Hematopoietic multipotent progenitor cell treated with erythropoietin and hydrocortisone succinate and interleukin-3 and kit ligand, for 6 days (in vitro differentiated cells): ENCODE measurements around the gene ZGPAT.

Source experiments
- DNase-seq: peaks from one replicate; pipeline ENCODE4 v3.0.0-alpha.2; 2015

Gene ZGPAT

GRCh38 chr20:63735859-63736718, 28.2 kb downstream of the ZGPAT start, which contains the start of gene LIME1:
Gene LIME1, plus strand, starts transcription at chr20:63736664. Its CDS starts 886 bp downstream, at chr20:63737550.
- peak; percentile 82 for DNase-seq

- DNase-seq, result peak; percentile 45
These were observed 29.3 kb downstream of the ZGPAT start for GRCh38 chr20:63736893-63737694.

GRCh38 chr20:63737695-63737944, 29.8 kb downstream of the ZGPAT start:
- DNase-seq, result no peak

- DNase-seq, result peak; percentile 47
These were observed 30.3 kb downstream of the ZGPAT start for GRCh38 chr20:63737945-63738686.

- DNase-seq, result peak; percentile 59
These were observed 30.9 kb downstream of the ZGPAT start for GRCh38 chr20:63738687-63739129.

GRCh38 chr20:63739130-63740069, 31.6 kb downstream of the ZGPAT start, which contains the start of gene SLC2A4RG:
Gene SLC2A4RG, plus strand, starts transcription at chr20:63739776. Its CDS starts 137 bp downstream, at chr20:63739913.
- peak; percentile 87 for DNase-seq

- no peak for DNase-seq
These were observed 32.3 kb downstream of the ZGPAT start for GRCh38 chr20:63740070-63740626.

- peak; percentile 85 for DNase-seq
These were observed 33.0 kb downstream of the ZGPAT start for GRCh38 chr20:63740627-63741353.

GRCh38 chr20:63741354-63741675, 33.5 kb downstream of the ZGPAT start:
- no peak for DNase-seq

GRCh38 chr20:63741676-63742380, 34.0 kb downstream of the ZGPAT start:
- DNase-seq, result no peak

- DNase-seq, result no peak
These were observed 34.7 kb downstream of the ZGPAT start for GRCh38 chr20:63742381-63743024.

GRCh38 chr20:63743210-63743970, 35.6 kb downstream of the ZGPAT start:
- no peak for DNase-seq

- DNase-seq, result no peak
These were observed 36.3 kb downstream of the ZGPAT start for GRCh38 chr20:63744158-63744557.

GRCh38 chr20:63744574-63745423, 37.0 kb downstream of the ZGPAT start:
- no peak for DNase-seq

GRCh38 chr20:63745424-63745805, 37.6 kb downstream of the ZGPAT start:
- no peak for DNase-seq

- no peak for DNase-seq
These were observed 38.3 kb downstream of the ZGPAT start for GRCh38 chr20:63745961-63746731.

GRCh38 chr20:63746751-63747315, 39.0 kb downstream of the ZGPAT start:
- DNase-seq, result no peak
